Activated naive CD8-positive, alpha-beta T cell treated with anti-CD3 and anti-CD28 coated beads for 36 hours (primary cell): ENCODE measurements around the gene ANTXR2. TPM values are rescaled to one million over a fixed set of nuclear protein-coding genes. Genes with fewer than 3 reads are reported as not detected.
A peak's percentile ranks its signal among the peaks of the same experiment; 100 is the strongest.

Experiments used
- DNase-seq: peaks from one replicate; pipeline ENCODE4 v3.0.0; 2021
- H3K27ac Mint-ChIP-seq: one replicate; pipeline ENCODE4 v1.8.0; 2022; ENCODE audit warnings: mild to moderate bottlenecking, moderate library complexity, mixed read lengths
- H3K27me3 Mint-ChIP-seq: one replicate; pipeline ENCODE4 v1.8.0; 2022; ENCODE audit warnings: mild to moderate bottlenecking, mixed read lengths
- H3K36me3 Mint-ChIP-seq: one replicate; pipeline ENCODE4 v1.8.0; 2021; ENCODE audit warnings: mild to moderate bottlenecking, mixed read lengths
- H3K4me1 Mint-ChIP-seq: one replicate; pipeline ENCODE4 v1.8.0; 2021; ENCODE audit warnings: mixed read lengths
- H3K4me3 Mint-ChIP-seq: one replicate; pipeline ENCODE4 v1.8.0; 2022; ENCODE audit warnings: mild to moderate bottlenecking, moderate library complexity, mixed read lengths
- H3K9me3 Mint-ChIP-seq: one replicate; pipeline ENCODE4 v1.8.0; 2022; ENCODE audit warnings: mixed read lengths
- total RNA-seq, 2 experiments: library from RNA; stranded (reverse); gene quantifications; one replicate each; pipeline ENCODE4 v1.2.3, GENCODE V29; 2021

ANTXR2 gene
- total RNA-seq, 2 experiments from 2014 or later = 1.5 to 2.0 TPM

GRCh38 chr4:80079255-80079923 is 6.4 kb upstream of the ANTXR2 start:
- Mint-ChIP-seq H3K27me3 (peaks cover 4% of the 10 kb centered on the region), H3K9me3 (no peaks in the 10 kb centered on the region), H3K27ac (no peak overlapping the region)

GRCh38 chr4:80078346-80079092 is 5.5 kb upstream of the ANTXR2 start:
- H3K27me3 Mint-ChIP-seq = peaks cover 4% of the 10 kb centered on the region
- no peaks in the 10 kb centered on the region for H3K36me3 Mint-ChIP-seq
- no peak overlapping the region for H3K4me3 Mint-ChIP-seq
- peaks cover 31% of the 10 kb centered on the region for H3K4me1 Mint-ChIP-seq
- H3K27ac Mint-ChIP-seq = no peak overlapping the region
- DNase-seq = no peak
- H3K9me3 Mint-ChIP-seq = no peaks in the 10 kb centered on the region

More at GRCh38 chr4:80079255-80079923, 6.4 kb upstream of the ANTXR2 start:
- peaks cover 22% of the 10 kb centered on the region for H3K4me1 Mint-ChIP-seq
- no peaks in the 10 kb centered on the region for H3K36me3 Mint-ChIP-seq
- DNase-seq = no peak
- no peak overlapping the region for H3K4me3 Mint-ChIP-seq

GRCh38 chr4:80077639-80078038 is 4.6 kb upstream of the ANTXR2 start:
- peaks cover 37% of the 10 kb centered on the region for H3K4me1 Mint-ChIP-seq
- H3K9me3 Mint-ChIP-seq = no peaks in the 10 kb centered on the region
- no peak overlapping the region for H3K4me3 Mint-ChIP-seq
- no peak for DNase-seq
- peaks cover 4% of the 10 kb centered on the region for H3K27me3 Mint-ChIP-seq
- no peak overlapping the region for H3K27ac Mint-ChIP-seq
- no peaks in the 10 kb centered on the region for H3K36me3 Mint-ChIP-seq

GRCh38 chr4:80076681-80077080 is 3.7 kb upstream of the ANTXR2 start:
- peaks cover 4% of the 10 kb centered on the region for H3K27me3 Mint-ChIP-seq

GRCh38 chr4:80075995-80076675 is 3.1 kb upstream of the ANTXR2 start:
- Mint-ChIP-seq H3K36me3 (peaks cover 3% of the 10 kb centered on the region), H3K4me3 (no peak overlapping the region), H3K4me1 (peaks cover 46% of the 10 kb centered on the region), H3K27ac (no peak overlapping the region), H3K9me3 (no peaks in the 10 kb centered on the region), H3K27me3 (peaks cover 4% of the 10 kb centered on the region)
- no peak for DNase-seq

More at GRCh38 chr4:80076681-80077080, 3.7 kb upstream of the ANTXR2 start:
- H3K27ac Mint-ChIP-seq = no peak overlapping the region
- no peak overlapping the region for H3K4me3 Mint-ChIP-seq
- H3K9me3 Mint-ChIP-seq = no peaks in the 10 kb centered on the region
- no peak for DNase-seq
- H3K4me1 Mint-ChIP-seq = peaks cover 43% of the 10 kb centered on the region
- no peaks in the 10 kb centered on the region for H3K36me3 Mint-ChIP-seq

GRCh38 chr4:80074651-80075050 is 1.6 kb upstream of the ANTXR2 start:
- H3K27ac Mint-ChIP-seq = no peak overlapping the region
- no peak for DNase-seq
- H3K4me3 Mint-ChIP-seq = no peak overlapping the region
- peaks cover 6% of the 10 kb centered on the region for H3K36me3 Mint-ChIP-seq
- no peaks in the 10 kb centered on the region for H3K9me3 Mint-ChIP-seq
- peaks cover 4% of the 10 kb centered on the region for H3K27me3 Mint-ChIP-seq
- peaks cover 60% of the 10 kb centered on the region for H3K4me1 Mint-ChIP-seq

GRCh38 chr4:80074069-80074468 is 1.0 kb upstream of the ANTXR2 start:
- no peak for DNase-seq
- Mint-ChIP-seq H3K4me3 (no peak overlapping the region), H3K36me3 (peaks cover 9% of the 10 kb centered on the region), H3K27me3 (peaks cover 2% of the 10 kb centered on the region), H3K4me1 (peaks cover 65% of the 10 kb centered on the region), H3K27ac (no peak overlapping the region), H3K9me3 (no peaks in the 10 kb centered on the region)

- Mint-ChIP-seq H3K4me3 (peak overlapping the region; percentile 90), H3K36me3 (peaks cover 9% of the 10 kb centered on the region), H3K27ac (peak overlapping the region; percentile 72), H3K27me3 (no peaks in the 10 kb centered on the region), H3K9me3 (no peaks in the 10 kb centered on the region), H3K4me1 (peaks cover 65% of the 10 kb centered on the region)
- no peak for DNase-seq
These were observed 512 bp upstream of the ANTXR2 start for GRCh38 chr4:80073473-80074008.

GRCh38 chr4:80072228-80072743 is 743 bp downstream of the ANTXR2 start:
- Mint-ChIP-seq H3K4me1 (peaks cover 63% of the 10 kb centered on the region), H3K27me3 (no peaks in the 10 kb centered on the region), H3K36me3 (peaks cover 14% of the 10 kb centered on the region), H3K9me3 (no peaks in the 10 kb centered on the region), H3K4me3 (peak overlapping the region; percentile 90), H3K27ac (peak overlapping the region; percentile 80)
- peak; percentile 47 for DNase-seq

- Mint-ChIP-seq H3K27ac (peak overlapping the region; percentile 80), H3K9me3 (no peaks in the 10 kb centered on the region), H3K4me1 (peaks cover 61% of the 10 kb centered on the region), H3K36me3 (peaks cover 14% of the 10 kb centered on the region), H3K27me3 (no peaks in the 10 kb centered on the region), H3K4me3 (peak overlapping the region; percentile 90)
- no peak for DNase-seq
These were observed 1.3 kb downstream of the ANTXR2 start for GRCh38 chr4:80071604-80072227.

GRCh38 chr4:80070880-80071603 is 2.0 kb downstream of the ANTXR2 start:
- no peaks in the 10 kb centered on the region for H3K27me3 Mint-ChIP-seq
- H3K9me3 Mint-ChIP-seq = no peaks in the 10 kb centered on the region
- peak overlapping the region; percentile 90 for H3K4me3 Mint-ChIP-seq
- H3K27ac Mint-ChIP-seq = no peak overlapping the region
- H3K4me1 Mint-ChIP-seq = peaks cover 56% of the 10 kb centered on the region
- H3K36me3 Mint-ChIP-seq = peaks cover 14% of the 10 kb centered on the region
- no peak for DNase-seq

GRCh38 chr4:80069837-80070731 is 2.9 kb downstream of the ANTXR2 start:
- Mint-ChIP-seq H3K4me1 (peaks cover 47% of the 10 kb centered on the region), H3K9me3 (no peaks in the 10 kb centered on the region), H3K27me3 (no peaks in the 10 kb centered on the region), H3K4me3 (no peak overlapping the region), H3K36me3 (peaks cover 14% of the 10 kb centered on the region), H3K27ac (peak overlapping the region; percentile 34)
- DNase-seq = no peak

GRCh38 chr4:80069108-80069836 is 3.8 kb downstream of the ANTXR2 start:
- no peaks in the 10 kb centered on the region for H3K9me3 Mint-ChIP-seq
- peaks cover 14% of the 10 kb centered on the region for H3K36me3 Mint-ChIP-seq
- DNase-seq = no peak
- no peak overlapping the region for H3K4me3 Mint-ChIP-seq
- H3K4me1 Mint-ChIP-seq = peaks cover 45% of the 10 kb centered on the region
- no peaks in the 10 kb centered on the region for H3K27me3 Mint-ChIP-seq
- no peak overlapping the region for H3K27ac Mint-ChIP-seq
